ENCODE results near the gene DIP2C. TPM values are rescaled to one million over a fixed set of nuclear protein-coding genes. Genes with fewer than 3 reads are reported as not detected.
"Not testable (repeated sequence)": the region's sequence is repeated elsewhere in the genome, so short reads cannot be mapped to it uniquely, and the experiment has no call there.

Gene DIP2C
- total RNA-seq, 2 donors from 2014 or later: 13.0 to 13.7 TPM

- no peak overlapping the region for H3K9ac ChIP-seq (ENCODE audit: extremely low read depth, low read length, poor library complexity, severe bottlenecking)
- peaks cover 7% of the 10 kb centered on the region for H3K36me3 Mint-ChIP-seq (ENCODE audit: low read depth)
- no peaks in the 10 kb centered on the region for H3K27me3 Mint-ChIP-seq (ENCODE audit: insufficient read depth)
- H3K27ac ChIP-seq (ENCODE audit: low read depth, low read length): no peak overlapping the region
- H3K4me3 Mint-ChIP-seq: no peak overlapping the region
- H3K9me3 Mint-ChIP-seq: peaks cover 4% of the 10 kb centered on the region
- H3K36me3 ChIP-seq (ENCODE audit: control insufficient read depth, insufficient read depth, low read length): no peaks in the 10 kb centered on the region
- 89 to 91% methylated on average over 21 to 24 of the region's 24 CpGs for WGBS, 2 experiments (ENCODE audit: insufficient coverage in 1 of 2, insufficient read length in 1 of 2)
- peaks cover 12% of the 10 kb centered on the region for H3K4me1 Mint-ChIP-seq
- peaks cover 3% of the 10 kb centered on the region for H3K9me3 ChIP-seq (ENCODE audit: control insufficient read depth, low read length)
- H3K4me1 ChIP-seq (ENCODE audit: control insufficient read depth, insufficient read depth, low read length): peaks cover 12% of the 10 kb centered on the region
- no peak for TF ChIP-seq CTCF (conservative IDR thresholded peaks at IDR 0.05)
- H3K27me3 ChIP-seq (ENCODE audit: control insufficient read depth, insufficient read depth, low read length, poor library complexity, severe bottlenecking): no peaks in the 10 kb centered on the region
- peak; percentile 46 for DNase-seq
- no peak overlapping the region for H3K4me3 ChIP-seq (ENCODE audit: low read length)
- H3K27ac Mint-ChIP-seq: peak overlapping the region; percentile 39
Measured at GRCh38 chr10:649798-650440, 39.5 kb downstream of the DIP2C start.

- H3K9me3 ChIP-seq (ENCODE audit: control insufficient read depth, low read length): peaks cover 5% of the 10 kb centered on the region
- no peaks in the 10 kb centered on the region for H3K27me3 ChIP-seq (ENCODE audit: control insufficient read depth, insufficient read depth, low read length, poor library complexity, severe bottlenecking)
- DNase-seq: no peak
- H3K4me3 Mint-ChIP-seq: no peak overlapping the region
- H3K4me3 ChIP-seq (ENCODE audit: low read length): no peak overlapping the region
- peaks cover 4% of the 10 kb centered on the region for H3K9me3 Mint-ChIP-seq
- H3K27ac ChIP-seq (ENCODE audit: low read depth, low read length): no peak overlapping the region
- no peak for TF ChIP-seq CTCF (conservative IDR thresholded peaks at IDR 0.05)
- peaks cover 11% of the 10 kb centered on the region for H3K36me3 Mint-ChIP-seq (ENCODE audit: low read depth)
- 92 to 100% methylated on average over 1 to 4 of the region's 4 CpGs for WGBS, 2 experiments (ENCODE audit: insufficient coverage in 1 of 2, insufficient read length in 1 of 2)
- no peak overlapping the region for H3K9ac ChIP-seq (ENCODE audit: extremely low read depth, low read length, poor library complexity, severe bottlenecking)
- peaks cover 10% of the 10 kb centered on the region for H3K4me1 ChIP-seq (ENCODE audit: control insufficient read depth, insufficient read depth, low read length)
- no peaks in the 10 kb centered on the region for H3K27me3 Mint-ChIP-seq (ENCODE audit: insufficient read depth)
- H3K4me1 Mint-ChIP-seq: peaks cover 12% of the 10 kb centered on the region
- H3K36me3 ChIP-seq (ENCODE audit: control insufficient read depth, insufficient read depth, low read length): no peaks in the 10 kb centered on the region
- no peak overlapping the region for H3K27ac Mint-ChIP-seq
Measured at GRCh38 chr10:649445-649797, 40.0 kb downstream of the DIP2C start.

- DNase-seq; H3K4me1 Mint-ChIP-seq; H3K9ac ChIP-seq (ENCODE audit: extremely low read depth, low read length, poor library complexity, severe bottlenecking); H3K4me3 ChIP-seq (ENCODE audit: low read length); H3K27ac Mint-ChIP-seq; H3K4me1 ChIP-seq (ENCODE audit: control insufficient read depth, insufficient read depth, low read length); H3K9me3 ChIP-seq (ENCODE audit: control insufficient read depth, low read length); H3K36me3 ChIP-seq (ENCODE audit: control insufficient read depth, insufficient read depth, low read length); H3K27me3 ChIP-seq (ENCODE audit: control insufficient read depth, insufficient read depth, low read length, poor library complexity, severe bottlenecking); H3K4me3 Mint-ChIP-seq; H3K9me3 Mint-ChIP-seq; H3K27me3 Mint-ChIP-seq (ENCODE audit: insufficient read depth); H3K27ac ChIP-seq (ENCODE audit: low read depth, low read length): not testable (repeated sequence)
- WGBS, 2 experiments (ENCODE audit: insufficient coverage in 1 of 2, insufficient read length in 1 of 2): 93 to 95% methylated on average over 11 to 15 of the region's 15 CpGs
- peaks cover 13% of the 10 kb centered on the region for H3K36me3 Mint-ChIP-seq (ENCODE audit: low read depth)
Measured at GRCh38 chr10:647019-647418, 42.4 kb downstream of the DIP2C start.

GRCh38 chr10:646118-646524 is 43.3 kb downstream of the DIP2C start:
- DNase-seq: peak; percentile 61
- no peak overlapping the region for H3K9ac ChIP-seq (ENCODE audit: extremely low read depth, low read length, poor library complexity, severe bottlenecking)
- H3K9me3 ChIP-seq (ENCODE audit: control insufficient read depth, low read length): peaks cover 5% of the 10 kb centered on the region
- 94 to 100% methylated on average over 4 to 14 of the region's 14 CpGs for WGBS, 2 experiments (ENCODE audit: insufficient coverage in 1 of 2, insufficient read length in 1 of 2)
- no peak for TF ChIP-seq CTCF (conservative IDR thresholded peaks at IDR 0.05)
- Mint-ChIP-seq H3K9me3 (peaks cover 4% of the 10 kb centered on the region), H3K4me3 (no peak overlapping the region), H3K27ac (peak overlapping the region; percentile 39), H3K36me3 (ENCODE audit: low read depth) (peaks cover 13% of the 10 kb centered on the region), H3K4me1 (peaks cover 10% of the 10 kb centered on the region), H3K27me3 (ENCODE audit: insufficient read depth) (no peaks in the 10 kb centered on the region)
- no peaks in the 10 kb centered on the region for H3K36me3 ChIP-seq (ENCODE audit: control insufficient read depth, insufficient read depth, low read length)
- H3K27me3 ChIP-seq (ENCODE audit: control insufficient read depth, insufficient read depth, low read length, poor library complexity, severe bottlenecking): no peaks in the 10 kb centered on the region
- no peaks in the 10 kb centered on the region for H3K4me1 ChIP-seq (ENCODE audit: control insufficient read depth, insufficient read depth, low read length)
- no peak overlapping the region for H3K27ac ChIP-seq (ENCODE audit: low read depth, low read length)
- no peak overlapping the region for H3K4me3 ChIP-seq (ENCODE audit: low read length)
